GM23248 (cell line): Measurements from ENCODE around the gene AK5. TPM values are rescaled to one million over a fixed set of nuclear protein-coding genes. Genes with fewer than 3 reads are reported as not detected.

Experiments
- DNase-seq: peaks from one replicate; pipeline ENCODE4 v3.0.0-alpha.2; 2015
- H2AFZ ChIP-seq: fragments of 200-600 bp; sonication (generic); 2 replicates; pipeline ENCODE4 v1.6.1; 2016; ENCODE audit warnings: antibody characterized with exemption
- H3F3A ChIP-seq: fragments of 200-600 bp; sonication (generic); 2 replicates; pipeline ENCODE4 v1.6.1; 2016; ENCODE audit warnings: mild to moderate bottlenecking, antibody characterized with exemption, mixed run types; ENCODE audit not compliant: insufficient read depth
- H3K27ac ChIP-seq: fragments of 200-600 bp; sonication (generic); 2 replicates; pipeline ENCODE4 v1.5.1; 2016; ENCODE audit warnings: mild to moderate bottlenecking
- H3K27me3 ChIP-seq: fragments of 200-600 bp; sonication (generic); replicated peaks from 2 replicates; pipeline ENCODE4 v1.6.1; 2016; ENCODE audit warnings: mild to moderate bottlenecking; ENCODE audit not compliant: insufficient read depth
- H3K36me3 ChIP-seq: fragments of 200-600 bp; sonication (generic); 2 replicates; pipeline ENCODE4 v1.6.1; 2016; ENCODE audit warnings: low read depth, mild to moderate bottlenecking
- H3K4me1 ChIP-seq: fragments of 200-600 bp; sonication (generic); 2 replicates; pipeline ENCODE4 v1.6.1; 2016; ENCODE audit warnings: mild to moderate bottlenecking; ENCODE audit not compliant: insufficient read depth
- H3K4me2 ChIP-seq: fragments of 200-600 bp; sonication (generic); one replicate; pipeline ENCODE4 v1.6.1; 2016; ENCODE audit warnings: mild to moderate bottlenecking; ENCODE audit not compliant: unreplicated experiment
- H3K4me3 ChIP-seq: fragments of 200-600 bp; sonication (generic); 2 replicates; pipeline ENCODE4 v1.5.1; 2016; ENCODE audit warnings: mild to moderate bottlenecking
- H3K79me2 ChIP-seq: fragments of 200-600 bp; sonication (generic); 2 replicates; pipeline ENCODE4 v1.6.1; 2016; ENCODE audit warnings: mild to moderate bottlenecking; ENCODE audit not compliant: insufficient read depth
- H3K9ac ChIP-seq: fragments of 200-600 bp; sonication (generic); 2 replicates; pipeline ENCODE4 v1.6.1; 2016; ENCODE audit warnings: mild to moderate bottlenecking
- H3K9me2 ChIP-seq: fragments of 200-600 bp; sonication (generic); 2 replicates; pipeline ENCODE4 v1.6.1; 2016; ENCODE audit warnings: mixed run types, mild to moderate bottlenecking, moderate library complexity; ENCODE audit not compliant: insufficient read depth
- H3K9me3 ChIP-seq: fragments of 200-600 bp; sonication (generic); one replicate; pipeline ENCODE4 v1.6.1; 2017; ENCODE audit warnings: low read depth
- H4K20me1 ChIP-seq: fragments of 200-600 bp; sonication (generic); 2 replicates; pipeline ENCODE4 v1.6.0; 2016; ENCODE audit not compliant: insufficient read depth
- EZH2 ChIP-seq: fragments of 200-600 bp; sonication (generic); IDR thresholded peaks from 2 replicates; pipeline ENCODE4 v1.6.1; 2018; ENCODE audit warnings: antibody characterized with exemption, mild to moderate bottlenecking; ENCODE audit not compliant: insufficient read depth, poor library complexity, severe bottlenecking
- EZH2phosphoT487 ChIP-seq: fragments of 200-600 bp; sonication (generic); IDR thresholded peaks from 2 replicates; pipeline ENCODE4 v1.6.1; 2018; ENCODE audit warnings: antibody characterized with exemption, moderate library complexity, mild to moderate bottlenecking, low read depth; ENCODE audit not compliant: insufficient read depth
- WGBS, 2 experiments: methylation state at CpG; one replicate each; pipeline ENCODE4 v1.1.6; 2015 to 2017; ENCODE audit warnings: low lambda C conversion rate in 2 of 2, low coverage in 1 of 2; ENCODE audit errors: missing lambda C conversion rate in 2 of 2; 5-methylcytosine and 5-hydroxymethylcytosine counted together
- in situ Hi-C: fragments of 300-500 bp; cut with MboI; formaldehyde crosslinking; loops from 2 replicates; pipeline ENCODE4 v1.15.0; 2020
- polyA plus RNA-seq: library from polyadenylated mRNA; unstranded; fragments of >200 nt; fragmentation: Nextera tagmentation; extraction: Ambion mirVana; gene quantifications from 2 replicates; pipeline ENCODE4 v1.2.1, GENCODE V29; 2016
- total RNA-seq: library from RNA; depleted of rRNA; stranded (reverse); fragments of >200 nt; shearing (Covaris generic); gene quantifications from 2 replicates; pipeline ENCODE4 v1.2.3, GENCODE V29; 2014; rRNA removed

Gene AK5
- total RNA-seq (65.3 and 81.3 TPM in 2 replicates), polyA plus RNA-seq (78.8 and 83.9 TPM in 2 replicates)

- peaks cover 44% of the 10 kb centered on the region for H3K79me2 ChIP-seq
- H3K4me1 ChIP-seq, result peaks cover 17% of the 10 kb centered on the region
- H4K20me1 ChIP-seq, result no peaks in the 10 kb centered on the region
- no peaks in the 10 kb centered on the region for H3K9me3 ChIP-seq
- no peak within 1 kb of the TSS for H3K27ac ChIP-seq
- no peaks in the 10 kb centered on the region for H3K27me3 ChIP-seq
- in situ Hi-C loops, result no loop called here
- TF ChIP-seq EZH2phosphoT487 (no peak), EZH2 (no peak)
- H3K9ac ChIP-seq, result peak within 1 kb of the TSS; percentile 76
- peak within 1 kb of the TSS; percentile 94 for H3K4me2 ChIP-seq
- no peaks in the 10 kb centered on the region for H3K36me3 ChIP-seq
- peak within 1 kb of the TSS; percentile 94 for H2AFZ ChIP-seq
- peaks cover 5% of the 10 kb centered on the region; the same call in 1 of the 2 replicates for H3F3A ChIP-seq
- H3K9me2 ChIP-seq, result no peaks in the 10 kb centered on the region
- peak within 1 kb of the TSS; percentile 93 for H3K4me3 ChIP-seq
- WGBS, 2 experiments, result 6 to 11% methylated on average over 22 to 47 of the region's 71 CpGs
- peak; percentile 83 for DNase-seq
Observed at GRCh38 chr1:77281491-77282186, at the start of gene AK5. AK5 (plus strand) TSS chr1:77282019; CDS start chr1:77282314, 295 bp downstream.

GRCh38 chr1:77232829-77233228 lies 49.0 kb upstream of the AK5 start:
- no peak overlapping the region for H3K4me2 ChIP-seq
- H3K4me3 ChIP-seq, result no peak overlapping the region
- in situ Hi-C loops, result no loop called here
- WGBS, 2 experiments, result 100% methylated on average over 1 of the region's 1 CpG
- no peak overlapping the region for H3K9ac ChIP-seq
- no peak overlapping the region for H2AFZ ChIP-seq
- H4K20me1 ChIP-seq, result no peaks in the 10 kb centered on the region
- no peaks in the 10 kb centered on the region for H3K9me3 ChIP-seq
- no peaks in the 10 kb centered on the region for H3K79me2 ChIP-seq
- no peaks in the 10 kb centered on the region for H3K27me3 ChIP-seq
- H3K27ac ChIP-seq, result no peak overlapping the region
- H3F3A ChIP-seq, result no peaks in the 10 kb centered on the region
- TF ChIP-seq EZH2, result no peak
- no peak for TF ChIP-seq EZH2phosphoT487
- DNase-seq, result no peak
- H3K36me3 ChIP-seq, result no peaks in the 10 kb centered on the region
- no peaks in the 10 kb centered on the region for H3K4me1 ChIP-seq
- no peaks in the 10 kb centered on the region; the same call in none of the 2 replicates for H3K9me2 ChIP-seq

DNA sequence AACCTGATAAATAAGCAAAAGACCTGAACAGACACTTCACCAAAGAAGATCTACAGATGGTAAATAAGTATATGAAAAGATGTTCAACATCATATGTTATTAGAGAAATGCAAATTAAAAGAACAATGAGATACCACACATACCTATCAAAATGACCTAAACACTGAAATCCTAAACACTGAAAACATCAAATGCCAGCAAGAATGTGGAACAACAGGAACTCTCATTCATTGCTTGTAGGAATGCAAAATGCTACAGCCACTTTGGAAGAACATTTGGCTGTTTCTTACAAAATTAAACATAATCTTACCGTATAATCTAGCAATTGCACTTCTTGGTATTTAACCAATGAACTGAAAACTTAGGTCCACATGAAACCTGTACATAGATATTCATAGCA lies 47.7 kb upstream of the AK5 start:
- in situ Hi-C loops, result no loop called here
- H3K9me2 ChIP-seq, result no peaks in the 10 kb centered on the region; the same call in none of the 2 replicates
- H3K9ac ChIP-seq, result no peak overlapping the region
- H3F3A ChIP-seq, result no peaks in the 10 kb centered on the region
- H4K20me1 ChIP-seq, result no peaks in the 10 kb centered on the region
- H3K9me3 ChIP-seq, result no peaks in the 10 kb centered on the region
- no peak overlapping the region for H3K27ac ChIP-seq
- no peaks in the 10 kb centered on the region for H3K4me1 ChIP-seq
- no peaks in the 10 kb centered on the region for H3K79me2 ChIP-seq
- H2AFZ ChIP-seq, result no peak overlapping the region
- H3K4me2 ChIP-seq, result no peak overlapping the region
- no peaks in the 10 kb centered on the region for H3K27me3 ChIP-seq
- 92 to 95% methylated on average over 1 of the region's 1 CpG for WGBS, 2 experiments
- H3K36me3 ChIP-seq, result no peaks in the 10 kb centered on the region
- H3K4me3 ChIP-seq, result no peak overlapping the region
- DNase-seq, result no peak
- TF ChIP-seq EZH2, result no peak
- no peak for TF ChIP-seq EZH2phosphoT487

DNA sequence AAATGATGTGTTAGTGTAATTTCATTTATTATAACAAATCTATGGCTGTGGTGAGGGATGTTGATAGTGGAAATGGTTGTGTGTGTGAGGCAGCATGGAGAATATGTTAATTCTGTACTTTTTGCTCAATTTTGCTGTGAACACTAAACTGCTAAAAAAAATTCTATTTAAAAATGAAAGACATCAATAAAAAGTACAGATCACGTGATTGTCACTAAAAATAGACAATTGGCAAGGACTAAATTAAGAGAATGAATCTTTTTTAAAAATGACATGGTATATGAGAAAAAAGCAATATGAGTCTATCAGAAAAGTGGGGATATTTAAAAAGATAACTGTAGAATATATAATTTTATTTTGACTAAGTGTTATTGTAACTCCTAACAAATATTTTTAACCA lies 46.9 kb upstream of the AK5 start:
- no peak overlapping the region for H3K27ac ChIP-seq
- no peak for TF ChIP-seq EZH2
- no peak for TF ChIP-seq EZH2phosphoT487
- WGBS, 2 experiments, result 2 to 6% methylated on average over 1 of the region's 1 CpG
- H3K9me2 ChIP-seq, result no peaks in the 10 kb centered on the region; the same call in none of the 2 replicates
- no peaks in the 10 kb centered on the region for H3K27me3 ChIP-seq
- H3K4me3 ChIP-seq, result no peak overlapping the region
- in situ Hi-C loops, result no loop called here
- DNase-seq, result no peak
- H3F3A ChIP-seq, result no peaks in the 10 kb centered on the region
- H3K36me3 ChIP-seq, result no peaks in the 10 kb centered on the region
- no peaks in the 10 kb centered on the region for H3K79me2 ChIP-seq
- no peaks in the 10 kb centered on the region for H3K4me1 ChIP-seq
- no peaks in the 10 kb centered on the region for H4K20me1 ChIP-seq
- no peak overlapping the region for H3K9ac ChIP-seq
- no peaks in the 10 kb centered on the region for H3K9me3 ChIP-seq
- H3K4me2 ChIP-seq, result no peak overlapping the region
- no peak overlapping the region for H2AFZ ChIP-seq
